ENCODE data around the gene AMACR. TPM values are rescaled to one million over a fixed set of nuclear protein-coding genes. Genes with fewer than 3 reads are reported as not detected.

The AMACR gene
- total and polyA plus RNA-seq, 10 of the 15 experiments (the other 5 are each of a cell fraction or from before 2014, with no cell fraction given), result 2.6 to 20.4 (median 10.4) TPM

- TF ChIP-seq ZBTB11 (CRISPR knock-in tag; IDR thresholded peaks at IDR 0.05) (no peak), GATAD2B (conservative IDR thresholded peaks at IDR 0.05; ENCODE audit: low read depth) (no peak)
Measured at GRCh38 chr5:34016222-34016621, 8.4 kb upstream of the AMACR start (continued).

- H3K4me2 ChIP-seq (ENCODE audit: control insufficient read depth, insufficient read depth), result no peak overlapping the region
- no TSS peak for BruUV-seq (replicated peaks)
- H3K4me3 ChIP-seq, result no peak overlapping the region
- H3K9me3 ChIP-seq (replicated peaks; ENCODE audit: control insufficient read depth, insufficient read depth, low read length), result no peaks in the 10 kb centered on the region
- no peak for DNase-seq (ENCODE audit: low read depth, low spot score)
- no peaks in the 10 kb centered on the region for H3K36me3 ChIP-seq (ENCODE audit: control insufficient read depth in 2 of 2, insufficient read depth in 2 of 2, low read length in 1 of 2)
- intact Hi-C loops (cut with micrococcal nuclease; ENCODE audit: unreplicated experiment), result no loop called here
- no peak overlapping the region for H2AFZ ChIP-seq (ENCODE audit: control insufficient read depth, low read depth, low read length)
- H4K20me1 ChIP-seq (ENCODE audit: control insufficient read depth, insufficient read depth), result no peaks in the 10 kb centered on the region
- no peaks in the 10 kb centered on the region for H3K27me3 ChIP-seq (replicated peaks in 1 of 2; ENCODE audit: control insufficient read depth in 2 of 2, insufficient read depth in 2 of 2, low read length in 1 of 2)
- no peaks in the 10 kb centered on the region for H3K4me1 ChIP-seq (ENCODE audit: control insufficient read depth, insufficient read depth, low read length)
- ChIA-PET POLR2A (interaction anchor here (0.6 kb wide), 2 partner anchors 18 to 20 kb away, joined by 6 to 8 read pairs; no protein-coding TSS in a partner anchor), SMC1A (ENCODE audit: uncharacterized antibody, unreplicated experiment) (interaction anchor here (0.9 to 1.2 kb wide), 2 partner anchors 9 to 16 kb away, joined by 3 to 4 read pairs; no protein-coding TSS in a partner anchor), RAD21 (ENCODE audit: unreplicated experiment) (interaction anchor here (1.2 kb wide), 1 partner anchor 16 kb away, joined by 3 read pairs; no protein-coding TSS in a partner anchor), CTCF (interaction anchor here (0.8 kb wide), 1 partner anchor 18 kb away, joined by 3 read pairs; no protein-coding TSS in a partner anchor)
- WGBS (ENCODE audit: insufficient coverage, insufficient replicate concordance, low lambda C conversion rate, missing lambda C conversion rate), result 50% methylated on average over 4 of the region's 4 CpGs
- H3K79me2 ChIP-seq (ENCODE audit: control insufficient read depth, insufficient read depth, low read length), result no peaks in the 10 kb centered on the region
- no peak overlapping the region for H3K27ac ChIP-seq (ENCODE audit: control insufficient read depth, insufficient read depth)
- peak; percentile 26 for ATAC-seq
- FAIRE-seq, result no peak
- H3K9ac ChIP-seq (ENCODE audit: control insufficient read depth, insufficient read depth, low read length), result no peak overlapping the region
- in situ Hi-C loops (cut with MboI), result loop anchor here (25.0 kb wide), 1 partner anchor 897 kb away; the partner anchor contains the start of genes BRIX1 and RAD1
- TF ChIP-seq HCFC1 (IDR thresholded peaks at IDR 0.05; ENCODE audit: low read length), result no peak
- no peak for TF ChIP-seq MEF2A (IDR thresholded peaks at IDR 0.05; ENCODE audit: insufficient read depth, low read depth, low read length)
- TF ChIP-seq HDGF (IDR thresholded peaks at IDR 0.05), result no peak
- TF ChIP-seq JUNB (IDR thresholded peaks at IDR 0.05), result peak; percentile 33; the same call in 1 of the 2 replicates
- no peak for TF ChIP-seq ZNF217 (IDR thresholded peaks at IDR 0.05)
- TF ChIP-seq ESRRA (IDR thresholded peaks at IDR 0.05; ENCODE audit: low read length), result no peak
- no peak for TF ChIP-seq KAT2A (conservative IDR thresholded peaks at IDR 0.05; ENCODE audit: control insufficient read depth, low read depth, low read length)
- TF ChIP-seq CREB1 (IDR thresholded peaks at IDR 0.05; ENCODE audit: low read depth), result peak; percentile 31; the same call in 1 of the 2 replicates
- peak; percentile 42; the same call in 1 of the 2 replicates for TF ChIP-seq RUNX3 (IDR thresholded peaks at IDR 0.05; ENCODE audit: low read length)
- TF ChIP-seq EED (IDR thresholded peaks at IDR 0.05; ENCODE audit: low read depth), result no peak
- no peak for TF ChIP-seq CREM (IDR thresholded peaks at IDR 0.05; ENCODE audit: low read depth)
- no peak; the same call in 1 of the 2 replicates for TF ChIP-seq IKZF1 (conservative IDR thresholded peaks at IDR 0.05)
- TF ChIP-seq E4F1 (IDR thresholded peaks at IDR 0.05; ENCODE audit: borderline replicate concordance, partially characterized antibody), result no peak
Measured at GRCh38 chr5:34015120-34015822, 7.4 kb upstream of the AMACR start.

Measured in GM12878 (cell line).